Measurements from ENCODE around the gene IDH3G. TPM values are rescaled to one million over a fixed set of nuclear protein-coding genes. Genes with fewer than 3 reads are reported as not detected.

Gene IDH3G
- total RNA-seq, 2 experiments from 2014 or later = 51.8 to 52.5 TPM

DNA sequence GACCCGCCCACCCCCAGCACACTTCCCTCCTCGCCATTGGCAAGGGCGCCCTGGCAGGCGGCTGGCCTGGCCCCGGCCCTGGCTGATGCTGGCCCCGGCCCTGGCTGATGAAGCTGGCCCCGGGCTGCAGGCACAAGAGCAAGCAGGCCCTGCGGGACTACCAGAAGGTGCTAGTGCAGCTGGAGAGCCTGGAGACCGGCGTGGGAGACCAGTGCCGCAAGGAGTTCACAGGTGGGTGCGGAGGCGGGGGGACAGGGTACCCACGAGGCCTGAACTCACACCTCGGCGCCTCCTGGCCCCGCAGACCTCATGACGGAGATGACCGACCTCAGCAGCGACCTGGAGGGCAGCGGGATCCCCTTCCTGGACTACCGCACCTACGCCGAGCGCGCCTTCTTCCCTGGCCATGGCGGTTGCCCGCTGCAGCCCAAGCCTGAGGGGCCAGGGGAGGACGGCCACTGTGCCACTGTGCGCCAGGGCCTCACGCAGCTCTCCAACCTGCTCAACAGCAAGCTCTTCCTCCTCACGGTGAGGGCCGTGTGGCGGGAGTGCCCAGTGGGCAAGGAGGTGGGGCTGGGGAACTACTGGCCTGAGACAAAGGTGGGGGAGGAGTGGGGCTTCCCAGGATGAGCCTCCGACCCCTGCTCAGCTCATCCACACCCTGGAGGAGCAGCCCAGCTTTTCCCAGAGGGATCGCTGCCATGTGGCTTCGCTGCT, 19.4 kb downstream of the IDH3G start:
- intact Hi-C loops (cut with micrococcal nuclease; ENCODE audit: unreplicated experiment) = no loop called here
- Histone ChIP-seq H3K4me3 (ENCODE audit: low read depth, low read length, poor library complexity, severe bottlenecking) (no peak overlapping the region), H3K4me1 (ENCODE audit: insufficient read depth, low read length, poor library complexity, severe bottlenecking) (no peaks in the 10 kb centered on the region), H3K9me3 (ENCODE audit: low read length) (no peaks in the 10 kb centered on the region), H3K27ac (ENCODE audit: low read depth, low read length, poor library complexity, severe bottlenecking) (no peak overlapping the region), H3K9me2 (ENCODE audit: insufficient read depth, low read length) (no peaks in the 10 kb centered on the region), H3K36me3 (ENCODE audit: insufficient read depth, low read length) (no peaks in the 10 kb centered on the region), H3K4me2 (ENCODE audit: low read length) (no peak overlapping the region), H2AFZ (ENCODE audit: low read length) (no peak overlapping the region), H3K79me2 (ENCODE audit: insufficient read depth, low read depth, low read length) (no peaks in the 10 kb centered on the region), H4K20me1 (ENCODE audit: insufficient read depth, low read length) (no peaks in the 10 kb centered on the region)
- no peak for DNase-seq (ENCODE audit: low spot score)
- TF ChIP-seq CTCF (conservative IDR thresholded peaks at IDR 0.05; ENCODE audit: low read length) (no peak), EZH2phosphoT487 (IDR thresholded peaks at IDR 0.05; ENCODE audit: borderline replicate concordance, low read depth, low read length) (no peak)
- CTCF ChIA-PET (ENCODE audit: unreplicated experiment) = no interaction called here
- BruUV-seq (replicated peaks) = no TSS peak
- POLR2A ChIA-PET = no interaction called here

DNA sequence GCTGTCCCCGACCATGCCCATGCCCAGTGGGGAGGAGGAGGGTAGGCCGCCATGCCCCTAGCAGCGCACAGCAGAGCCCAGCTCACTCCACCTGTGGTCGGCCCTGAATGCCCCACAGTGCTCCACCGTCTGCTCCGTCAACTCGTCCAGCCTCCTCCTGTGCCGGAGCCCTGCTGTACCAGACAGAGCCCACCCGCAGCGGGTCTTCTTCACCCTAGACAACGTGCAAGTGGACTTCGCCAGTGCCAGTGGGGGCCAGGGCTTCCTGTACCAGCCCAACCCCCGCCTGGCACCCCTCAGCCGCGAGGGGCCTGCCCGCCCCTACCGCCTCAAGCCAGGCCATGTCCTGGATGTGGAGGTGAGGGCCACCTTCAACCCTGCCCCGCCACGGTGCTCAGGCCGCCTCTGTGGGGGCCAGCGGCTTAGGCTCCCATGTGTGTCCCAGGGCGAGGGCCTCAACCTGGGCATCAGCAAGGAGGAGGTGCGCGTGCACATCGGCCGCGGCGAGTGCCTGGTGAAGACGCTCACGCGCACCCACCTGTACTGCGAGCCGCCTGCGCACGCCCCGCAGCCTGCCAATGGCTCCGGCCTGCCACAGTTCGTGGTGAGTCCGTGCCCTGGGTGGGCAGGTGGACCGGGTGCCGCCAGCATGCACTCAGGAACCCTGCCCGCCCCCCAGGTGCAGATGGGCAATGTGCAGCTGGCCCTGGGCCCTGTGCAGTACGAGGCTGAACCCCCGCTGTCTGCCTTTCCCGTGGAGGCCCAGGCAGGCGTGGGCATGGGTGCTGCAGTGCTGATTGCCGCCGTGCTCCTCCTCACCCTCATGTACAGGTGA, 20.2 kb downstream of the IDH3G start:
- POLR2A ChIA-PET = no interaction called here
- H3K9me2 ChIP-seq (ENCODE audit: insufficient read depth, low read length) = no peaks in the 10 kb centered on the region
- H3K4me3 ChIP-seq (ENCODE audit: low read depth, low read length, poor library complexity, severe bottlenecking) = no peak overlapping the region
- TF ChIP-seq CTCF (conservative IDR thresholded peaks at IDR 0.05; ENCODE audit: low read length) = no peak
- TF ChIP-seq EZH2phosphoT487 (IDR thresholded peaks at IDR 0.05; ENCODE audit: borderline replicate concordance, low read depth, low read length) = no peak
- no peak overlapping the region for H3K27ac ChIP-seq (ENCODE audit: low read depth, low read length, poor library complexity, severe bottlenecking)
- H2AFZ ChIP-seq (ENCODE audit: low read length) = no peak overlapping the region
- H3K9me3 ChIP-seq (ENCODE audit: low read length) = no peaks in the 10 kb centered on the region
- BruUV-seq (replicated peaks) = no TSS peak
- H4K20me1 ChIP-seq (ENCODE audit: insufficient read depth, low read length) = no peaks in the 10 kb centered on the region
- CTCF ChIA-PET (ENCODE audit: unreplicated experiment) = no interaction called here
- H3K4me1 ChIP-seq (ENCODE audit: insufficient read depth, low read length, poor library complexity, severe bottlenecking) = no peaks in the 10 kb centered on the region
- intact Hi-C loops (cut with micrococcal nuclease; ENCODE audit: unreplicated experiment) = no loop called here
- no peaks in the 10 kb centered on the region for H3K79me2 ChIP-seq (ENCODE audit: insufficient read depth, low read depth, low read length)
- H3K36me3 ChIP-seq (ENCODE audit: insufficient read depth, low read length) = no peaks in the 10 kb centered on the region
- no peak for DNase-seq (ENCODE audit: low spot score)
- no peak overlapping the region for H3K4me2 ChIP-seq (ENCODE audit: low read length)

- Histone ChIP-seq H3K36me3 (ENCODE audit: insufficient read depth, low read length) (no peaks in the 10 kb centered on the region), H3K4me2 (ENCODE audit: low read length) (no peak overlapping the region), H3K79me2 (ENCODE audit: insufficient read depth, low read depth, low read length) (no peaks in the 10 kb centered on the region), H3K4me1 (ENCODE audit: insufficient read depth, low read length, poor library complexity, severe bottlenecking) (no peaks in the 10 kb centered on the region), H3K4me3 (ENCODE audit: low read depth, low read length, poor library complexity, severe bottlenecking) (no peak overlapping the region), H2AFZ (ENCODE audit: low read length) (no peak overlapping the region), H3K9me3 (ENCODE audit: low read length) (no peaks in the 10 kb centered on the region), H3K27ac (ENCODE audit: low read depth, low read length, poor library complexity, severe bottlenecking) (no peak overlapping the region), H3K9me2 (ENCODE audit: insufficient read depth, low read length) (no peaks in the 10 kb centered on the region), H4K20me1 (ENCODE audit: insufficient read depth, low read length) (no peaks in the 10 kb centered on the region)
- ChIA-PET CTCF (ENCODE audit: unreplicated experiment) (no interaction called here), POLR2A (no interaction called here)
- intact Hi-C loops (cut with micrococcal nuclease; ENCODE audit: unreplicated experiment) = no loop called here
- TF ChIP-seq EZH2phosphoT487 (IDR thresholded peaks at IDR 0.05; ENCODE audit: borderline replicate concordance, low read depth, low read length) (no peak), CTCF (conservative IDR thresholded peaks at IDR 0.05; ENCODE audit: low read length) (0 out of 2 replicates have a peak, but pooled peaks have one; percentile 19)
- DNase-seq (ENCODE audit: low spot score) = no peak
- BruUV-seq (replicated peaks) = no TSS peak
These were observed 21.0 kb downstream of the IDH3G start for GRCh38 chrX:153773218-153773611.
